Measurements from ENCODE around the gene OTUB2.

OTUB2 gene

GRCh38 chr14:94041551-94042346 lies 15.6 kb downstream of the OTUB2 start:
- no peak for DNase-seq

GRCh38 chr14:94042433-94043091 lies 16.4 kb downstream of the OTUB2 start:
- DNase-seq = no peak

GRCh38 chr14:94043111-94043755 lies 17.1 kb downstream of the OTUB2 start:
- DNase-seq = no peak

GRCh38 chr14:94043756-94044475 lies 17.8 kb downstream of the OTUB2 start:
- DNase-seq = no peak

- no peak for DNase-seq
These were observed 18.4 kb downstream of the OTUB2 start for GRCh38 chr14:94044476-94045091.

GRCh38 chr14:94045101-94045500 lies 19.0 kb downstream of the OTUB2 start:
- DNase-seq = peak in 1 of 4 experiments; percentile 0

GRCh38 chr14:94045563-94046345 lies 19.6 kb downstream of the OTUB2 start:
- DNase-seq = peak in 1 of 4 experiments; percentile 1

GRCh38 chr14:94046696-94047250 lies 20.6 kb downstream of the OTUB2 start:
- DNase-seq = peak in 1 of 4 experiments; percentile 1

GRCh38 chr14:94047581-94047980 lies 21.4 kb downstream of the OTUB2 start:
- no peak for DNase-seq

GRCh38 chr14:94048691-94049624 lies 22.8 kb downstream of the OTUB2 start:
- no peak for DNase-seq

- no peak for DNase-seq
These were observed 23.5 kb downstream of the OTUB2 start for GRCh38 chr14:94049625-94050023.

- no peak for DNase-seq
These were observed 24.2 kb downstream of the OTUB2 start for GRCh38 chr14:94050231-94050880.

GRCh38 chr14:94051115-94051514 lies 25.0 kb downstream of the OTUB2 start:
- no peak for DNase-seq

GRCh38 chr14:94051779-94052178 lies 25.6 kb downstream of the OTUB2 start:
- no peak for DNase-seq

- DNase-seq = no peak
These were observed 26.1 kb downstream of the OTUB2 start for GRCh38 chr14:94052199-94052598.

- no peak for DNase-seq
These were observed 26.5 kb downstream of the OTUB2 start for GRCh38 chr14:94052662-94053061.

GRCh38 chr14:94054401-94054800 lies 28.3 kb downstream of the OTUB2 start:
- DNase-seq = no peak

GRCh38 chr14:94054936-94055335 lies 28.8 kb downstream of the OTUB2 start:
- no peak for DNase-seq

- DNase-seq = peak in 3 of 4 experiments; percentile 31 to 50 (median 42)
These were observed 30.6 kb downstream of the OTUB2 start for GRCh38 chr14:94056579-94057308.
